NCI-H2029 (cell line): Measurements from ENCODE around the gene RASGRP4.
"Not testable (repeated sequence)": the region's sequence is repeated elsewhere in the genome, so short reads cannot be mapped to it uniquely, and the experiment has no call there.

Experiments used
- DNase-seq: peaks from one replicate; lab custom pipeline; 2025; lab: John Stamatoyannopoulos, UW

Gene RASGRP4

GRCh38 chr19:38425810-38426466, at the start of gene RASGRP4:
Gene RASGRP4 (minus strand): TSS chr19:38426219. CDS start chr19:38426091, 128 bp downstream.
- DNase-seq: no peak

GRCh38 chr19:38475176-38475575, 49.2 kb upstream of the RASGRP4 start:
- no peak for DNase-seq

DNA sequence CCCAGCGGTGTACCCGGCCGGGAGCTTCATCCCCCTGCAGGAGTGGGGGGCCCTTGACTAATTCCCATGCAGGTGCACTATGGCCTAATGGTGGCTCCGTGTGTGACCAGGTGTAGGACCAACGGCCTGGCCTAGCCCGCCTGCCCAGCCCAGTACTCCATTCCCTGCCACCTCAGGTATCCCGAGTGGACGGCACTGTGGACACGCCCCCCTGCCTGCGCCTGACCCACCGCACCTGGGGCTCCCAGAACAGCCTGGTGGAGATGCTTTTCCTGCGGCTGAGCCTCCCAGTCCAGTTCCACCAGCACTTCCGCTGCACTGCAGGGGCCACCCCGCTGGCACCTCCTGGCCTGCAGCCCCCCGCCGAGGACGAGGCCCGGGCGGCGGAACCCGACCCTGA, 47.2 kb upstream of the RASGRP4 start:
- DNase-seq: no peak

DNA sequence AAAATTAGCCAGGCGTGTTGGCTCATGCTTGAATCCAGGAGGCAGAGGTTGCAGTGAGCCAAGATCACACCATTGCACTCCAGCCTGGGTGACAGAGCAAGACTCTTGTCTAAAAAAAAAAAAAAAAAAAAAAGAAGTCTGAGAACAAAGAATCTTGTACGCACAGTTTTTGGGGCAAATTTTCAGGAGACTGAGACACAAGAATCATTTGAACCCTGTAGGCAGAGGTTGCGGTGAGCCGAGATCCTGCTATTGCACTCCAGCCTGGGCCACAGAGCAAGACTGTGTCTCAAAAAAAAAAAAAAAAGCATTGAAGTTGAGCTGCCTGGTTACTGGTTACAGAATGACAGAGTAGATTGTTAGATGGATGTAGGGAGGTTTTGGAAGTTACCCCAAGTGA, 46.7 kb upstream of the RASGRP4 start:
- not testable (repeated sequence) for DNase-seq

GRCh38 chr19:38470788-38471480, 44.9 kb upstream of the RASGRP4 start:
- no peak for DNase-seq

- DNase-seq: no peak
Measured at GRCh38 chr19:38469151-38469550, 43.1 kb upstream of the RASGRP4 start.

GRCh38 chr19:38467541-38468525, 41.8 kb upstream of the RASGRP4 start:
- no peak for DNase-seq

GRCh38 chr19:38466050-38466449, 40.0 kb upstream of the RASGRP4 start:
- no peak for DNase-seq

- no peak for DNase-seq
Measured at GRCh38 chr19:38464421-38465082, 38.5 kb upstream of the RASGRP4 start.

GRCh38 chr19:38463365-38463764, 37.3 kb upstream of the RASGRP4 start:
- DNase-seq: no peak

DNA sequence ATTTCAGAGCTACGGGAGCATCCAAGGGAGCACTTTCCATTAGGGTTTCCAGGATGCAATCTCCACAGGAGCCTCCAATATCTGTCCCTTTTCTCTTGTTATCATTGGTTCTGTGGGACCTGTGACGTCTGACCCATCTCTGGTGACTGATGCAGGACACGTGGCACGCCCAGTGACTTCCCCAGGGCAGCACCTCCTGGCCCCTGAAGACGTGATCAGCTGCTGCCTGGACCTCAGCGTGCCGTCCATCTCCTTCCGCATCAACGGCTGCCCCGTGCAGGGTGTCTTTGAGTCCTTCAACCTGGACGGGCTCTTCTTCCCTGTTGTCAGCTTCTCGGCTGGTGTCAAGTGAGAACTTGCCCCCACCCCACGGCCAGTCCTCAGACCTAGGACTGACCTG, 33.0 kb upstream of the RASGRP4 start:
- no peak for DNase-seq

GRCh38 chr19:38457690-38458405, 31.8 kb upstream of the RASGRP4 start:
- DNase-seq: no peak

GRCh38 chr19:38457202-38457601, 31.2 kb upstream of the RASGRP4 start:
- no peak for DNase-seq

DNA sequence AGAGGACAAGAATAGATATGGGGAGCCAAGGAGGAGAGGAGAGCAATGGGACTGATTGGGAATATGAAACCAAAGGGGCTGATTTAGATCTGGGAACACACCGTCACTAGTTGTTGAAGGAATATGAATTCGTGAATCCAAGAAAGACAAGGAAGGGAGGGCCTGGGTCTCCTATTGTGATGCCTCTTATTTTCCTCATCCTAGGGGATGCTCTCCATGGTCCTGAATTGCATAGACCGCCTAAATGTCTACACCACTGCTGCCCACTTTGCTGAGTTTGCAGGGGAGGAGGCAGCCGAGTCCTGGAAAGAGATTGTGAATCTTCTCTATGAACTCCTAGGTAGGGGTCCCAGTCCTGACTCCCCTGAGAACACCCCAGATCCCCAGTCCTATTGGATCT, 29.0 kb upstream of the RASGRP4 start:
- DNase-seq: no peak

DNA sequence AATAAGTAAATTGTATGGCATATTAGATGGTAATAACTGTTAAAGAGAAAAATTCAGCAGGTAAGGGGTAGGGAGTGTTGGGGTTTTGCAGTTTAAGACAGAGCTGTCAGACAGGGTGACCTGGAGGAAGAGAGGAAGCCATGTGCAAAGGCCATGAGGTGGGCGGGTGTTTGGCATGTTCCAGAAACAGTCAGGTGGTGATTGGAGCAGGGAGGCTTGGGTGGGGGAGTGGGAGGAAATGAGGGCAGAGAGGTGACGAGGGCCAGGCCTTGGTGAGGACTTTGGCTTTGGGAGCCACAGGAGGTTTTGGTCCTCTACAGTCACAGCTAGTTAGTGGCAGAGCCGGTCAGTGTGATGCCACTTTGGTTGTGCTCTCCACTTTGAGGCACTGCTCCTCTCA, 27.6 kb upstream of the RASGRP4 start:
- no peak for DNase-seq

DNA sequence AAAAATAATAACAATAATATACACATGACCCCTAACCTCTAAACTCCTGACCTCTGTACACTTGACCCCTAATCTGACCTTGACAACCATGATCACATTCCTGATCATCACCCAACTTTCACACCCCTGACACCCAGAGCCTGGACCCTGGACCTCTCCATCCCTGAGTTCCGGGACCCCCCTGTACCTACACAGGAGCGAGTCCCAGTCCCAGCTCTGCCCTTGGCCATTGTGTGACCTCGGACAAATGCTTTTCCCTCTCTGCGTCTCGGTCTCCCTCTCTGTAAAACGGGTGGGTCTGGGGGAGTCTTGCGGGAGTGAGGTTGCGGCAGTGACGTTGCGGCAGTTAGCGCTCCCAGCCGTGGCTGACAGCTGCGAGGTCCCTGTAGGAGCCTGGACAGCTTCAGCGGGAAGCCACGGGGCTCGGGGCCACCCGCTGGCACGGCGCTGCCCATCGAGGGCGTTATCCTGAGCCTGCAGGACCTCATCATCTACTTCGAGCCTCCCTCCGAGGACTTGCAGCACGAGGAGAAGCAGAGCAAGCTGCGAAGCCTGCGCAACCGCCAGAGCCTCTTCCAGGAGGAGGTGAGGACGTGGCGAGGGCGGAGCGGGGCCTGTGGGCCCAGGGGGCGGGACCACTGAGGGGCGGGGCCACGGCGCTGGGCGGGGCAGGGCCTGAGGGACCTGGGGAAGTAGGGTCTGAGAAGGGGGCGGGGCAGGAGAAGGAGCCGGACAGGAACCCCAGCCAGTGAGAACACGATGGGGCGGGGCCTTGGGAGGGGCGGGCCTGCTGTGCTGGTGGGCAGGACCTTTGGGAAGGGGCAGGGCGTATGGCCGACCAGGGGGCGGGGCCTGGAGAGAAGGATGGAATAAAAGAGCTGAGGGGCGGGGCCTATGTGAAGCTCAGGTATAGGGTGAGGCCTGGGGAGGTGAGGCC, 26.7 kb upstream of the RASGRP4 start:
- no peak for DNase-seq

GRCh38 chr19:38451629-38452028, 25.6 kb upstream of the RASGRP4 start:
- DNase-seq: no peak

- DNase-seq: no peak
Measured at GRCh38 chr19:38451036-38451435, 25.0 kb upstream of the RASGRP4 start.

DNA sequence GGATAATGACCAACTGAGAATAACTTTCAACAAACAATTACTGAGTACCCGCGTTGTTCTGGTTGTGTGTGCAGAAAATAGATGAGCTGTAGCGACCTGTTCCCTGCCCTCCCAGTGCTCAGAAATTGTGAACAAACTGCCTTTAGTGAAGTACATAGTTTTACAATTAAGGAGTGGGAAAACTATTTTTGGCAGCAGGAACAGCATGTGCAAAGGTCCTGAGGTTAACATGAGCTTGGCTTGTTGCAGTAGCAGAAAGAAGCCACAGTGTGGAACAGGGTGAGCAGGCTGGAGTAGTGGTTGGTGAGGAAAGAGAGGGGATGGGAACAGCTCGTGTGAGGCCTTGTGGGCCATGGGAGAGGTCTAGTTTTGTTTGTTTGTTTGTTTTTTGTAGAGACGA, 23.5 kb upstream of the RASGRP4 start:
- DNase-seq: no peak

GRCh38 chr19:38448225-38448624, 22.2 kb upstream of the RASGRP4 start:
- no peak for DNase-seq
